OCI-LY7 (cell line): Measurements from ENCODE around the gene ZDHHC9. TPM values are rescaled to one million over a fixed set of nuclear protein-coding genes. Genes with fewer than 3 reads are reported as not detected.

Source experiments
- BruUV-seq: library from RNA; stranded (reverse); fragments of 400-500 nt; replicated peaks from 2 replicates; lab custom pipeline; 2021; lab: Mats Ljungman, UMichigan
- CTCF ChIA-PET: fragments of 300-600 bp; sonication (Branson Sonifier 250); formaldehyde crosslinking; loops from one replicate; lab custom pipeline; 2022; ENCODE audit warnings: antibody characterized with exemption; ENCODE audit not compliant: unreplicated experiment; lab: Charles Lee
- POLR2A ChIA-PET: fragments of 300-600 bp; sonication (Branson Sonifier 250); formaldehyde crosslinking; loops from one replicate; lab custom pipeline; 2022; ENCODE audit warnings: antibody characterized with exemption; lab: Charles Lee
- DNase-seq: peaks from one replicate; pipeline ENCODE4 v3.0.0-alpha.2; 2015; ENCODE audit warnings: low spot score
- H2AFZ ChIP-seq: fragments of 200-600 bp; sonication (generic), shearing (Covaris generic); 2 replicates; pipeline ENCODE4 v1.6.1; 2014; ENCODE audit warnings: mild to moderate bottlenecking, antibody characterized with exemption, low read length, moderate library complexity
- H3K27ac ChIP-seq: fragments of 200-600 bp; sonication (generic); 2 replicates; pipeline ENCODE4 v1.5.1; 2014; ENCODE audit warnings: mixed run types, low read depth, mild to moderate bottlenecking, moderate library complexity, low read length, inconsistent platforms; ENCODE audit not compliant: poor library complexity, severe bottlenecking
- H3K36me3 ChIP-seq: fragments of 200-600 bp; sonication (generic); 2 replicates; pipeline ENCODE4 v1.6.1; 2014; ENCODE audit warnings: mild to moderate bottlenecking, antibody characterized with exemption, low read length, moderate library complexity, mixed read lengths; ENCODE audit not compliant: insufficient read depth
- H3K4me1 ChIP-seq: fragments of 200-600 bp; sonication (generic); 2 replicates; pipeline ENCODE4 v1.5.1; 2014; ENCODE audit warnings: mild to moderate bottlenecking, low read length; ENCODE audit not compliant: insufficient read depth, poor library complexity, severe bottlenecking
- H3K4me2 ChIP-seq: fragments of 200-600 bp; sonication (generic); 2 replicates; pipeline ENCODE4 v1.6.1; 2014; ENCODE audit warnings: mild to moderate bottlenecking, low read length
- H3K4me3 ChIP-seq: fragments of 200-600 bp; sonication (generic); 2 replicates; pipeline ENCODE4 v1.5.1; 2014; ENCODE audit warnings: mild to moderate bottlenecking, low read depth, low read length; ENCODE audit not compliant: poor library complexity, severe bottlenecking
- H3K79me2 ChIP-seq: fragments of 200-600 bp; sonication (generic); 2 replicates; pipeline ENCODE4 v1.6.1; 2016; ENCODE audit warnings: low read depth, mild to moderate bottlenecking, low read length, moderate library complexity, mixed read lengths; ENCODE audit not compliant: insufficient read depth
- H3K9me2 ChIP-seq: fragments of 200-600 bp; sonication (generic); 2 replicates; pipeline ENCODE4 v1.6.1; 2016; ENCODE audit warnings: mild to moderate bottlenecking, low read length, mixed read lengths; ENCODE audit not compliant: insufficient read depth
- H3K9me3 ChIP-seq: fragments of 200-600 bp; sonication (generic); 2 replicates; pipeline ENCODE4 v1.6.1; 2014; ENCODE audit warnings: mild to moderate bottlenecking, mixed run types, low read length, mixed read lengths
- H4K20me1 ChIP-seq: fragments of 200-600 bp; sonication (generic); 2 replicates; pipeline ENCODE4 v1.6.1; 2014; ENCODE audit warnings: mild to moderate bottlenecking, antibody characterized with exemption, low read length, moderate library complexity, mixed read lengths; ENCODE audit not compliant: insufficient read depth
- CTCF ChIP-seq: fragments of 200-600 bp; sonication (generic); conservative IDR thresholded peaks from 2 replicates; pipeline ENCODE4 v1.5.1; 2014; ENCODE audit warnings: mild to moderate bottlenecking, antibody characterized with exemption, low read length, moderate library complexity, mixed read lengths
- EZH2phosphoT487 ChIP-seq: fragments of 200-600 bp; sonication (generic); IDR thresholded peaks from 2 replicates; pipeline ENCODE4 v1.6.1; 2018; ENCODE audit warnings: low read depth, borderline replicate concordance, mild to moderate bottlenecking, mixed run types, antibody characterized with exemption, low read length, moderate library complexity, mixed read lengths
- intact Hi-C: fragments of 100-400 bp; cut with micrococcal nuclease; formaldehyde crosslinking; loops from one replicate; pipeline ENCODE4 v1.10.0; 2022; ENCODE audit not compliant: unreplicated experiment
- total RNA-seq, 2 experiments: library from RNA; depleted of rRNA in 1 of 2; stranded (reverse); fragments of >200 nt in 1 of 2; shearing (Covaris generic) in 1 of 2; gene quantifications; 2 replicates each; pipeline ENCODE4 v1.2.3, GENCODE V29; 2014 to 2022

ZDHHC9 gene
- total RNA-seq, 2 experiments from 2014 or later: 8.2 to 11.3 TPM

- DNase-seq: no peak
- peaks cover 19% of the 10 kb centered on the region; the same call in 1 of the 2 replicates for H3K36me3 ChIP-seq
- POLR2A ChIA-PET: no interaction called here
- H3K9me2 ChIP-seq: no peaks in the 10 kb centered on the region
- intact Hi-C loops: no loop called here
- H3K79me2 ChIP-seq: no peaks in the 10 kb centered on the region
- no TSS peak for BruUV-seq
- H4K20me1 ChIP-seq: no peaks in the 10 kb centered on the region
- no peak overlapping the region for H3K4me2 ChIP-seq
- H3K4me3 ChIP-seq: no peak overlapping the region
- H3K9me3 ChIP-seq: no peaks in the 10 kb centered on the region
- TF ChIP-seq CTCF: no peak
- TF ChIP-seq EZH2phosphoT487: no peak
- CTCF ChIA-PET: no interaction called here
- no peaks in the 10 kb centered on the region for H3K4me1 ChIP-seq
- H3K27ac ChIP-seq: no peak overlapping the region
- H2AFZ ChIP-seq: no peak overlapping the region
These were observed 38.9 kb downstream of the ZDHHC9 start for GRCh38 chrX:129804806-129805205.

GRCh38 chrX:129802863-129803262, 40.8 kb downstream of the ZDHHC9 start:
- Histone ChIP-seq H3K36me3 (peaks cover 23% of the 10 kb centered on the region; the same call in 1 of the 2 replicates), H3K9me3 (no peaks in the 10 kb centered on the region), H3K9me2 (no peaks in the 10 kb centered on the region), H4K20me1 (no peaks in the 10 kb centered on the region), H2AFZ (no peak overlapping the region), H3K4me1 (no peaks in the 10 kb centered on the region), H3K79me2 (no peaks in the 10 kb centered on the region), H3K4me3 (no peak overlapping the region), H3K27ac (no peak overlapping the region), H3K4me2 (no peak overlapping the region)
- no peak for DNase-seq
- ChIA-PET POLR2A (no interaction called here), CTCF (no interaction called here)
- TF ChIP-seq CTCF: no peak
- TF ChIP-seq EZH2phosphoT487: no peak
- no TSS peak for BruUV-seq
- intact Hi-C loops: no loop called here

- H2AFZ ChIP-seq: no peak overlapping the region
- DNase-seq: no peak
- intact Hi-C loops: no loop called here
- H3K4me2 ChIP-seq: no peak overlapping the region
- no peaks in the 10 kb centered on the region for H4K20me1 ChIP-seq
- no TSS peak for BruUV-seq
- H3K9me2 ChIP-seq: no peaks in the 10 kb centered on the region
- POLR2A ChIA-PET: interaction anchor here (0.5 to 1.0 kb wide), 3 partner anchors 170 to 550 kb away, joined by 3 to 4 read pairs (median 3); no protein-coding TSS in a partner anchor
- CTCF ChIA-PET: no interaction called here
- TF ChIP-seq CTCF: no peak
- TF ChIP-seq EZH2phosphoT487: no peak
- peaks cover 40% of the 10 kb centered on the region for H3K36me3 ChIP-seq
- no peaks in the 10 kb centered on the region for H3K9me3 ChIP-seq
- no peak overlapping the region for H3K4me3 ChIP-seq
- H3K27ac ChIP-seq: no peak overlapping the region
- no peaks in the 10 kb centered on the region for H3K79me2 ChIP-seq
- no peaks in the 10 kb centered on the region for H3K4me1 ChIP-seq
These were observed 43.5 kb downstream of the ZDHHC9 start for GRCh38 chrX:129800186-129800585.
